Measurements from ENCODE around the gene ZFP36L1. TPM values are rescaled to one million over a fixed set of nuclear protein-coding genes. Genes with fewer than 3 reads are reported as not detected.

The ZFP36L1 gene
- total RNA-seq, 1 experiment from 2014 or later, result 34.7 TPM

DNA sequence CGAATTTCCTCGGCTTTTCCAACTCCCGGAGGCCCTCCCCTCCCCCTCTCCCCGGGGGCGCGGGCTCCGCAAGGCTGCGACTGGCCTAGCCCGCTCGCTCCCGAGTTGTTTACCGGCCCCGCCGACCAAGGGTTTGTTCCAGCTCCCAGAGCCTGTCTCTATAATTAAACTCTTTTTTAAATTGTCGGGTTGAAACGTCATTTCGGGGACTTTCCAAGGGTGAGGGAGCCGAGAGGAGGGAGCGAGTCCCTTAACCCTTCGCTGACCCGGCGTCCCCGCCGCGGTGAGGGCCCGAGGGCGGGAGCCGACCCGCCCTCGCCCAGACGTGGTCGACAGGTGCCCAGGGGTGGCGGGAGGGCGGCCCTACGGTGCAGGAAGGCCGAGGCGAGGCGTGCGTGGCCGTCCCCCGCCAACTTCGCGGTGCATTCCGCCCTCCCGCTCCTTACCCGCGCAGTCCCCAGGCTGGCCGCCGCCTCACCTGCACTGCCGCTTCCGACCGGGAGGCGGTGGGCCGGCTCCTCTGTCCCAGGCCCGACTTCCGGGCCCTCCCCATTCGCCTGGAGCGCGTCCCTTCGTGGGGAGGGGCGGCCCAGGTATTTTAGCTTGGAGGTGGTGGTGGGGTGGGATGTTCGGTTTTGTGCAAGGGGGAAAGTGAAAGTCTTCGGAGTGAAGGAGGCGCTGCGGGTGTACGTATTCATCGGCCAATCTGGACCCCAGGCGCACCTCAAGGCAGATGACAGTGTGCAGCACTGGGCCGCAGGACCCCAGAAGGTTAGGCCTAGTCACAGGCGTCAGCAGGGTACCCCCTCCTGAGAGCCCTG lies 2.9 kb upstream of the ZFP36L1 start:
- DNase-seq (ENCODE audit: low read depth), result peak; percentile 91

DNA sequence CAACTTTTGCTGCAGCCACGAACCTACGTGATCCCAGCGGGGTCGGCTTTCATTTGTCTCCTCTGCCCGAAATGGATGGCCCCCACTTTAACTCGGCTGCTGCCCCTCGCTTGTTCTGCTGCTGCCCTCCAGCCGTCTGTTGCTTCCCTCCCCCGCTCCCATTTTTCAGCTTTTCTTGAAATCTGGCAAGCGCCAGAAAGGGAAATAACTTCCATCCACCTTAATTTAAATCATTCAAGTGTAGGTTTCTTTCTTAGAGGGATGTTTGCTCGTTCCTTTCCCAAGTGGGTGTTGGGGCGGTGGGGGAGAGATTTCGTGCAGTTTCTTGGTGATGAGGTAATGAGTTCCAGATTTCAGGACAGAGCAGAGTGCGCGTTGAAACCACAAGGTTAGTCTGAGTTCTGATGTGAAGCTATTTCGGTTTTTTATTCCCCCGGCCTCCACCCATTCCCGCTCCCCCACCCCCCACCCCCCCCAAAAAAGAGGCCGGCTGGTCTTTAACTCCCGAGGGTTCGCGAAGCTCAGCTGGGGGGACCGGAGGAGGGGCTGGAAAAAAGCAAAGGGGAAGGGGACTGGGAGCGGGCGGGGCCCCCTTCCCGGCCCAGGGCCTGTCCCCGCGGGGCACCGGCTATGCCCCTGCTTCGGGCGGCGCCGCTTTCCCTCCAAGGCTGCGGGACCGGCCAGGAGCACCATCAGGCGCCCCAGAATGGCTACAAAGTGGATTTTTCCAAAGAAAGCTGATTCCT lies 2.2 kb upstream of the ZFP36L1 start:
- DNase-seq (ENCODE audit: low read depth), result peak; percentile 88

DNA sequence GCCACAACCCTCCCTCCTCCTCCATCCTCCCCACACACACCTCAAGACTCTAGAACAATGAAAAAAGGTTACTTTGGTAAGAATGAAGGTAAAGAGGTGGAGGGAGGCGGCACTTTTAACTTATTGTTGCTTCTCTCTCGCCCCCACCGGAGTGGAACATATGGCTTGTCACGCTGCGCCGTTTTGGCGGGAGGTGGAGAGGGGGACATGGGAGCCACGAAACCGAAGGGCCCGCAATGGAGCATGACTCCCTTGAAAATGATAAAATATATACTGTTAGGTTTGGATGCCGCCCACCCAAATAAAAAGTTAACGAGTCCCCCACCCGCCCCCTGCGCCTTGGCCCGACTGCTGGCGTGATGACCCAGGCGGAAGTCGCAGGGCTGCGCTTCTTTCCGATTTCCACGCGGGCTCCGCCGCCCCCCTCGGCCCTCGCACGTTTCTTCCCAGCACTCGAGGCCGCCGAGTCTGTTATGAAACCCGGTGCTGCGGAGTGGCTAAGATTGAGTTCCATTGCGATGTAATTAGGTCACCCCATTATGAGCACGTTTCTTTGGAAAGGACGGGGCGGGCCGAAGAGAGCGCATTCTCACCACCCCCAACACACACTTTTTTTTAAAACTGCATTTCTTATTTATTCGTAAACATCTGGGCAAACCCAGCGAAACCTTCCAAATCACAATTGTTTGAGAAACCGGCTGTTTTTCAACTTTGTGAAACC lies 1.4 kb upstream of the ZFP36L1 start:
- DNase-seq (ENCODE audit: low read depth), result peak; percentile 91

DNA sequence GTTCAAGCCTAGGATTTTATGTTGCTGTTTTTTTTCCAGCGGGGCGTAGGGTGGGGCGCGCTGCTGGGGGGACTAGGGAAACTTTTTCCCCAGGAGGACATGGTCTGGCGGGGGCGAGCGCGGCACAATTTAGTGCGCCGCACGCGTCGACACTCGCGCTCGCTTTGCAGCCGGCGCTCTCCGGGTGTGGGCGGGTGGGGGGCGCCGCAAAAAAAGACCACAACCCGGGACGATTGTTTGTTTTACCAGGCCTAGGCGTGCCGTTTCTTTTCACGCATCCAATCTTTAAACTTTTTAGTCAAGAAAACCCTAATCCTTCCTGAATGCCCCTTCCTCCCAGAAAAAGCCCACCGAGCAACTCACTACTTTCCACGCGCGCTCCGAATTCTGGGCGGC lies 865 bp upstream of the ZFP36L1 start:
- DNase-seq (ENCODE audit: low read depth), result no peak

DNA sequence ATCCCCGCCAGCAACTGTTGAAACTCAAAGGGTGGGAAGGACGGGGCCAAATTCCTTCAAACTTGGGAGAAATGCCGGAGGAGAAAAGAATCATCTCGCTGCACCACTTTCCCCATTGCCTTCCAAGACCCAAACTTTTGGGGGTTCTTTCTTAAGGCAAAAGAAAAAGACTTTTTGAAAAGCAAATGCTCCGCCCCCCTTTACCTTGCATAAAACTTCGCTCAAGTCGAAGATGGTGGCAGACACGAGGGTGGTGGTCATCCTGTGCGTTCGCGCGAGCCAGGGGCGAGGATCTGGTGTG lies 239 bp downstream of the ZFP36L1 start:
- no peak for DNase-seq (ENCODE audit: low read depth)

DNA sequence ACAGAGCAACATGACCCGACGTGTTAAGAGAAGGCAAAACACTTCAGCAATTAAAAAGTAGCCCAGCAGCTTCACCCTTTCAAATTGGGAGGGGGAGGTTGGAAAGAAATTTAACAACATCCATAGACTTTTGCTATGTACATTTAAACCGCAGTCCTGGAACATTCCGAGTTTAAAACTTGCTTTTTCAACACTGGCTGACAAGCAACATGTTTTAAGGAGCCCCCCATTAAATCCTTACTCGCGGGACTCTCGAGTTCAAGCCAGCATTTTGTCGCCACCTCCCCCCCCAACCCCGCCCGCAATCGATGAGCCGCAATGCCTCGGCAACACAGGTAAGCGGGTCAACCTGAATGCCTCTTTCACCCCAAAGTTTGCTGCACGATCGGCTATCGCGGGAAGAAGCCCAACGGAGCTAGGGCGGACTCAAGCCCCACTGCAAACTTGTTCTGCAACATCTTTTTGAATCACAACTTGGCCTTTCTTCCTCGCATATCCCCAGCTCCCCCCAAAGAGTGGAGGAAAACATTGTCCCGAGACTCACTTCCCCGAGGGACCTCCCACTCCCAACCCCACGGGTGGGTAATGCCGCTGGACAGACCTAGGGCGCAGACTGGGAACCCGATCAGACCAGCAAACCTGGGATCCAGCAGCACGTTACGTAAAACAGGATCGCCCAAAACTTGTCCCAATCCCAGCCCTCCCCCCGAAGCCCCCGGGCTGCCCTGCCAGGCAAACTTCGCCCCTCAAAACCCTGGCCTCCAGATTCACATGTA lies 777 bp downstream of the ZFP36L1 start:
- DNase-seq (ENCODE audit: low read depth), result peak; percentile 35

DNA sequence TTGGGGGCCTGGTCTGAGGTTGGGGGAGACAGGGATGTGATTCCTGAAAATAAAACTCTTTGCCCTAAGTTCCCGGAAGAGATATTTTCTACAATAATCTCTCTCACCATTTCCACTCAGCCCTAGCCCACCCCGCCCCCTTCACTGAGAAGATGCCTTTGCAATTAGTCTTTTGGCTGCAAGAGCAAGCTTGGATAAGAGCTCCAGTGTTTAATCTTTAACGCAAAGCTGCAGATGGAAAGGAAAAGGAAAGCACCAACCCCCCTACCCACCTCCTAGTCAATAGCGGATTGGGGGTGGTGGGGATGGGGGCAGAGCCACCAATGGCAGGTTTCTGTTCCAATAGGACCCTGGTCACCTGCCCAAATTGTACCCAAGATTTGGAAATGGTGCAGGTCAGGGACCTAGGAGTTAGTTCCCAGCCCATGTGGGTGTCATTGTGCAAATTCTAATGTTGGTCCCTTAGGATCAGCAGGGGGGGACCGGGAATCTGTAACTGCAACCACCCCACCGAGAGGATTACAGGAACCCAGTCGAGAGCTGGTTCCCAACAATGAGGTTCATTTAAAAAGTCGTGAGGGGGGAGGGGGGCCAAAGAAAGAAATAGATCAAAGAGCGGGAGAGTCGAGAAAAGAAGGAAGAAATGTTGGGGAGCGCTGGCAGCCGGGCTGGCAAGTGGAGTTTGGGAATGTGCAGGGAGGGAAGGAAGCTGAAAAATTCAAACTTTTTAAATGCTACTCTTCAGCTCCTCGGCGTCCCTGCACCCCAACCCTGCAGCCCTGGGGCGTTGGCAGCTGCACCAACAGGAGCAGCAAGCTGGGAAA lies 1.6 kb downstream of the ZFP36L1 start:
- DNase-seq (ENCODE audit: low read depth), result peak; percentile 39

DNA sequence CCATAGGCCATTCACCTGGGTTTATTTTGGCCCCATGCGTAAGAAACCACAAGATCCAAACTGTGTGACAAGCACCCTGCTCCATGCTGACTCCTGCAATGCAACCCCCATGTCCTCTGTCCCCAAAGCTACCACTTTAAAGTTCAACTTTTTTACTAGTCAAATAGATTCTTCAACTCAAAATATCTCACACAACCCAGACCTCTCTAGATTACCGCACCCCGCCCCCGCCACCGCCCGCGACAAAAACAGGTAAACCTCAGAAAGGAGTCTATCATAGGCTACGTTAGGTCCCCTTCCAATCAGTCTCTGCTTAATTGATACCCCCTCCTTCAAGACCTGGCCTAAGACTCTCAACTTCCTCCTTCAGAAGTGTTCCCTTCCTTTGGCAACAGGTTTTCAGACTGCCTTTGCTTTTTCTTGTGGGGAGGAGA lies 2.2 kb downstream of the ZFP36L1 start:
- peak; percentile 35 for DNase-seq (ENCODE audit: low read depth)

DNA sequence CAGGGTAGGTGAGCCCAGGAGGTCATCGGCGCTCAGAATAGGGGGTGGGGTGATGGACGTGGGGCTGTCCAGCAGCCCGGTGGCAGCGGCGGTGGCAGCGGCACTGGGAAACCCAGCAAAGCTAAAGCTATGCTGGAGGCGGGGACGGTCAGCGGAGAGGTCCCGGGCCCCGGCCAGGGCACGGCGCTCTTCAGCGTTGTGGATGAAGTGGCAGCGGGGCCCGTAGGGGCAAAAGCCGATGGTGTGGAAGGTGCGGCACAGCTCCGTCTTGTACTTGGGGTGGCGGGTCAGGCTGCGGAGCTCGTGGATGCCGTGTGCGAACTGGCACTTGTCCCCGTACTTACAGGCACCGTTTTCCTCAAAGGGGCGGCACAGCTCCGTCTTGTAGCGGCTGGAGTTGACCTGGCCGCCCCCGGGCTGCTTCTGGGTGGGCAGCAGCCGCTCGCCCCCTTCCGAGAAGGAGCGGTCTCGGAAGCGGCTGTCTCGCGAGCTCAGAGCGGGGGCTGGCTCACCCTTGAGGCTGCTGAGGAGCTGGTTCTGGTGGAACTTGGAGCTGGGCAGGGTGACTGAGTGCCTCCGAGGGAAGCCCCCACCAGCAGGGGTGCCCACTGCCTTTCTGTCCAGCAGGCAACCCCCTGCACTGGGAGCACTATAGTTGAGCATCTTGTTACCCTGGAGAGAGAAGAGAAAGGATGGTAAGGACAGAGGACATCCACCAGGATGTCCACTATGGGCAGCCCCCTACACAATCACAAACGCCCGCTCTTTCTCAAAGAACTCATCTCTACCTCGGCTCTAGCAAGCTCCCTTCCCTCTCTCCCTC lies 2.8 kb downstream of the ZFP36L1 start:
- DNase-seq (ENCODE audit: low read depth), result peak; percentile 42

DNA sequence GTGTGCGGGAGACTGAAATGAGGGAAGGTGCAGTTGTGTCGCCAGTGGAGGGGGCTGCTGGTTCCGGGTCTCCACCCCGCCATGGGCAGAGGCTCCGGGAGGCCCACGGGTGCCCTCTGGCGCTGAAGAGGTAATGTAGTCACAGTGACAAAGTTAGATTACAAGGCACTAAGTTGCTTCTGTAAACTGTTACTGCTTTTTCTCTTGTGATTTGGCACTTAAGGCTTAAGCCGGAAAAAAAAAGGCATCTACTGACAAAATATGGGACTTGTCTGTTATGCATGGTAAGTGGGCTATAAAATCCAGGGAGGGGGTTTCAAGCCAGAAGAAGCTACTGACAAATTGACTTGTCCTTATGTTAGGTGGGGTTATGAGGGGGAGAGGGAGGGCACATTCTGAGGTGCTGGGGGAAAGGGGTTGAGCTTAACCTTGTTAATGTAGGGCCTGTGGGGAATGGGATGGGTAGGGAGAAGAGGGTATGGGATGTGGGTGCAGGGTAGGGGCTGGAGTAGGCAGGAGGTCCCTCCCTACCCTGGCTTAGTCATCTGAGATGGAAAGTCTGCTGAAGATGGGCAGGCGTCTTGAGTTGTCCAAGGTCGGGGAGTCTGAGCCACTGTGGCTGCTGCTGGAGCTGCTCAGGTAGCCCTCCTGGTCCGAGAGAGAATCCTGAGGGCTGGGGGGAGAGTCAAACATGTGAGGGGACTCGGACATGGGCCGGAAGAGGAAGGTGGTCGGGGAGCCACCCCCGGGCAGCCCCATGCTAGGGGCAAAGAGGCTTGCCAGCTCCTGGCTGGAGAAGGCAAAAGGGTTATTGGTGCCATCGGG lies 3.7 kb downstream of the ZFP36L1 start:
- peak; percentile 89 for DNase-seq (ENCODE audit: low read depth)

DNA sequence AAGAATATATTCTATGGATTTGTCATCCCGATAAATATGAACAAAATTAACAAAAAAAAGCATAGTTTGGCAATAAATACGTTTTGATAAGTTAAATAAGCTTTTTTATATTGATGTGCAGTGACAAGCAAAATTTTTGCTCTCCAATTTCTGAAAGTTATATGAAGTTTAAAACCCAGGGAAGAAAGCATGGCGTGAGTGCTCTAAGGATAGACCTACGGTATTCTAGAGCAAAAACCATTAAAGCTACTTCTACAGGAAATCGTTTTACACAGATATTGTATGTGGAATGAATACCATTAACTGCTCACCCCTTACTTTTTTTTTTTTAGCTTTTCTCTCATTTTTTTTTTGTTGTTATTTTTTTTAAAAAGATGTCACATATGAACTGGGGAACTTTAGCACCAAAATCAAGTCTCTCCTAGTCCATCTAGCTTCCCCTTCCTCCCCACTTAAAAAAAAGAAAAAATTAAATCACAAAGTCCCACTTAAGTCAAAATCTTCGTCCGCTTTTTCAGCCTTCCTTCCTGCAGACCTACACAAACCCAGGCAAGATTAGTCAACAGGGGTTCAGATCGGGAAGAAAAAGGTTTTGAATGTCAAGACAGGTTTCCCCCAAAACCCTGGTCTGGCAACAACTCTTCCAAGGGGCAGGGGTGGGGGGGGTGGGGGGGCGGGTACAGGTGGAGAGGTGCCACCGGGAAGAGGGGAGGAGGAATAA lies 4.4 kb downstream of the ZFP36L1 start:
- DNase-seq (ENCODE audit: low read depth), result no peak

DNA sequence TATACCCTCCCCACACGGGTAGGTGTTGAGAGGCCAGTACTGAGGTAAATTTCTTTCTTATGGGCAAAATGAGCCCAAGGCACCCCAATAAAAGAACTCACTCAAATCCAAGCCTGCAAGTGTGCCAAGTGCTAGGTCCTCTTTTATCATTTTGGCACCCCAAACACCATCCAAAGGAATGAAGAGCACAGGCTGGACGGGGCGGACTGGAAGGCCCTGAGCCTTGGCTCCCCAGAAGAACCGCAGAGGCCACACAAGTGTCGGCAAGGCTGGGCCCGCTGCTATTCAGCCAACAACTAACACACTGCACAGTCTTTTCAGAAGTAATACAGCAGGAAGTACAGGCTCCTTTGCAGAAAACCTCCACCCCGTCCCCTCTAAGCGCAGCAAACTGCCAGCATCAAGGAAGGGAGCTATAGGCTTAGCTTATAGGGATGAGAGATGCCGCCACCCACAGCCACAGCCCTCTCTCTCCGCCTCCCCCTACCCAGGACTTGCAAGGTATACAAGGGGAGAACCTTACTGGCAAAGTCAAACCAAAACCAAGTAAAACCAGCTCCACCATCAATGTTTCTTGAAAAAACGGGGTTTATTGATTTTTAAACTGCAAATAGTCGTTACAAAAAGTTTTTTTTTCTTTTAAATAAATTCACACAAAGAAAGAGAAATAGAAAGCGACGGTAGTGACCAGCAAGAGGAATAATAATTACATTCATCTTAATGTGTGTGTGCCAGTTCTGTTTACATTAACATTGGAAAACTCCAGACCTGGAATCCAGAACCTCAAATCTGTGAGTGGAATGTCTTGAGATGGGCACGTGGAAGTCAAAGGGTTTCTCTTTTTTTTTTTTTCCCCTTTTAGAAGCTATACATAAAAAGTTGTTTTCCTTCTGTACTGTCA lies 5.5 kb downstream of the ZFP36L1 start:
- peak; percentile 56 for DNase-seq (ENCODE audit: low read depth)

DNA sequence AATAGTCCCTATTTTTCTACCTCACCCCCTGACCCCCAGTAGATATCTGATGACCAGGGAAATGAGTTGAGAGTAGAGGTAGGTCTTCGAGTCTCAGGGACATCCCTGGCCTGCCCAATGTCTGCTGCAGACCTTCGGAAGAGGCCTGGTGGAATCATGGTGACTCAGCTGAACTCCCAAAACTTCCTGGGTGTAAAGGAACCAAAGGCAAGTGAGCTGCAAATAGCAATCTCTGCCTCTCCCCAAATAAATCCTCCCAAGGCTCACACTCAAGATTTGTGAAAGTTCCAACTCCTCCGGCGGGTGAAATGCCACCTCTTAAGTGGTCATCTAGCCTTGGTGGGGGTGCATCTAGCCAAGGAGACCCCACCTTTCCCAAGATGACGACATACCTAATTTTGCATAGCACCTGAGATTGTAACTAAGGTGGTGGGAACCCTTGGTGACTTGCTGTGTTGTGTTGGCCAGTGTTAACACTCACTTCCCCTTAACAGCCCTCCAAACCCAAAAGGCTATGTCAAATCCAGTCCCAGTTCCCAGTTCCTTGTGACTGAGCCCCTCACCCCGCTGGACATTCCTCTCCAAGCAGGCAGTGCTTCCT lies 6.3 kb downstream of the ZFP36L1 start:
- DNase-seq (ENCODE audit: low read depth), result peak; percentile 74

DNA sequence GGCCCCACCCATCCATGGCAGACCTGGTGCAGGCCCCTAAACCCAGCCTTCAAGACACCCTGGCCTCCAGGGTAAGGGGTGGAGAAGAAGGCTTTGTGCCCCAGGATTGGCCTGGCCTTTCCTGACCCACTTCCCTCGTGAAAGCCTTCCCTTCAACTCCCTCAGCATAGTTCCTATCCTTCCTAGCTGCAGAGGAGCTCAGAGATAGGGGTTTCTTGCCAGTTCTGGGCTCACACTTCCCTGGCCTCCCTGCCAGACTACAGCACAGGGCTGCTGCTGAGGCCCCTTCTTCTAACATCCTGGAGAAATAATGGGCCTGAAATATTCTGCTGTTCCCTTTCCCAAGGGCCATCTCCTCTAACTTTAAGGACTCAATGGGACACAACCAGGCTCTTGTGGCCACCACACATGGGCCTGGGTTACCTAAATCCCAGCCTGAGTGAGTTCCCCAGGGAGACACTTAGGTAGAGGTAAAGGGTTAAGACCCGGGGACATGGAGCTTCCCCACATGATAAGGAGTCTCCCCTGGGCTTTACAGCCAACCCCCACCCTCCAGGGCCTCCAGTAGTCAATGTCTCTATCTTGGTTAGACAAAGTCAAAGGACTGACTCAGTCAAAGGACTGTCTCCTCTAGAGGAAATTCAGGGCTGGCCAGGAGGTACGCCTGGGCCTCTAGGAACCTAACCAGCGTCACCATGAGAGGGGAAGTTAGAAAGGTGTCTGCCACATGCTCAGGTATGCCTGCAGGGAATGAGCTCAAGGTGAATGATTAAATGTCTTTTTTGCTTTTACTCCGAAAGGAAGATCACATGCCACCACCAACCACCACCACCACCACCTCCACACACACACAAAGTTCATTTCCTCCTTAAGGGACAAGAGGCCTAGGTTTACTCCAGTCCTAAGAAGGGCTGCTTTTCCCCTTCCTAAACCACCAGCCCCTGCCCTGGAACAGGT lies 7.1 kb downstream of the ZFP36L1 start:
- DNase-seq (ENCODE audit: low read depth), result peak; percentile 69

DNA sequence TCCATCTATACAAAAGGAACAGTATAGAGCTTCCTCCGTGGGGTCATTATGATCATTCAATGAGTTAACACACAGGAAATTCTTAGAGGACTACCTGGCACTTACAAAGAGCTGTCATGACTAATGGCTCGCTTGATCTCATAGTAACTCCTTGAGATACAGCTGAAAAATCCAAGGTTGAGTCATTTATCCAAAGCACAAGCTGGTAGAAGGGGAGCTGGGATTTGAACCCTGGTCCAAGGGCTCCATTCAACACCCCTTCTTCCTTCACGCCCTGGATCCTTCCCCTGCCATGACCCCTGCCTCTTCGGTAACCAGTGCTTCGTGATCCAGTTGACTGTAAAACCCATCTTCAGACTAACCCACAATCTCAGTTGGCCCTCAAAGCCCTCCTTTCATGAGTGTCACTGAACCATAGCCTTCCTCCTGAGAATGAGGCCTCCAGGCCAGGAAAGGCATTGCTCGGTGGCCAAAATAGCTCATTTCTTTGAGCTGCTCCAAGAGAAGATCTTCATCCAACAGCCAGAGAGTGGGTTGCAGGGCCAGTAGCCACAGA lies 7.8 kb downstream of the ZFP36L1 start:
- DNase-seq (ENCODE audit: low read depth), result peak; percentile 89
